ENCODE data around the gene BAIAP2.

BAIAP2 gene

GRCh38 chr17:81163051-81163695 is 128.2 kb downstream of the BAIAP2 start:
- Histone ChIP-seq H3K4me1 (ENCODE audit: control insufficient read depth, insufficient read depth, low read length) (no peaks in the 10 kb centered on the region), H3K9ac (ENCODE audit: low read depth, low read length) (no peak overlapping the region), H3K27ac (ENCODE audit: low read depth, low read length) (no peak overlapping the region), H3K36me3 (ENCODE audit: control insufficient read depth, insufficient read depth, low read length) (no peaks in the 10 kb centered on the region), H3K27me3 (ENCODE audit: control insufficient read depth, insufficient read depth, low read length) (peaks cover 8% of the 10 kb centered on the region), H3K4me3 (ENCODE audit: low read depth, low read length) (no peak overlapping the region), H3K9me3 (ENCODE audit: control insufficient read depth, insufficient read depth, low read length) (no peaks in the 10 kb centered on the region)

DNA sequence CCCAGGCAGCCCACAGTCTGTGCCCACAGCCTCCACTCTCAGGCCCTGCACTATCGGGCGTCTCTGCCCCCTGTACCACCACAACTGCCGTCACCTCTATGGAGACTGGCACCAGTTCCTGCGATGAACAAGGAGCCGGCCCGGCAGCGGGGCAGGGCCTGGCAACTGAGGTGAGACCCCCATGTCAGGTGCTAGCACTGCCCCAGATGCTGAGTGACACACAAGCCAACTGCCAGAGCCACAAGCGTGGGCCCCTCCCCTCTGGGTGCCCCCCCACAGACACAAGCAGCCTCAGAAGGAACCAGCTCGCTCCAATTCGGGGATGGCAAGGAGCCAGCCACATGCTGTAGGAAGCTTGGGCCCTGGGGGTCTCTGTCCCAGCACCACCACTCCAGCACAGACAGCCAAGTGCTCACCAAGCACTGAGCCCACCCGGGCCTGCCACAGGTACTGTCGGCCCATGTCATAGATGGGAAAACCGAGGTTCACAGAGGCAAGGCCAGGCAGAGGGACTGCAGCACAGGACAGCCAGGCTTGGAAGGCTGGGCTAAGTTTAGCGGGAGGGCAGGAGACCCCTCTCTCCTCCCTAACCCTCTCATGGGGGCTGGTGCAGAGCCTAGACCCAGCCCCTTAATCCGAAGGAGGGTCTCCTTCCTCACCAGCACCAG is 128.9 kb downstream of the BAIAP2 start:
- no peak overlapping the region for H3K9ac ChIP-seq (ENCODE audit: low read depth, low read length)
- no peak overlapping the region for H3K27ac ChIP-seq (ENCODE audit: low read depth, low read length)
- no peaks in the 10 kb centered on the region for H3K4me1 ChIP-seq (ENCODE audit: control insufficient read depth, insufficient read depth, low read length)
- peaks cover 8% of the 10 kb centered on the region for H3K27me3 ChIP-seq (ENCODE audit: control insufficient read depth, insufficient read depth, low read length)
- no peaks in the 10 kb centered on the region for H3K9me3 ChIP-seq (ENCODE audit: control insufficient read depth, insufficient read depth, low read length)
- H3K36me3 ChIP-seq (ENCODE audit: control insufficient read depth, insufficient read depth, low read length): no peaks in the 10 kb centered on the region
- H3K4me3 ChIP-seq (ENCODE audit: low read depth, low read length): no peak overlapping the region

- Histone ChIP-seq H3K9ac (ENCODE audit: low read depth, low read length) (no peak overlapping the region), H3K4me3 (ENCODE audit: low read depth, low read length) (no peak overlapping the region), H3K9me3 (ENCODE audit: control insufficient read depth, insufficient read depth, low read length) (no peaks in the 10 kb centered on the region), H3K27ac (ENCODE audit: low read depth, low read length) (no peak overlapping the region), H3K36me3 (ENCODE audit: control insufficient read depth, insufficient read depth, low read length) (no peaks in the 10 kb centered on the region), H3K27me3 (ENCODE audit: control insufficient read depth, insufficient read depth, low read length) (peaks cover 8% of the 10 kb centered on the region), H3K4me1 (ENCODE audit: control insufficient read depth, insufficient read depth, low read length) (no peaks in the 10 kb centered on the region)
Observed at GRCh38 chr17:81164371-81165245, 129.7 kb downstream of the BAIAP2 start.

DNA sequence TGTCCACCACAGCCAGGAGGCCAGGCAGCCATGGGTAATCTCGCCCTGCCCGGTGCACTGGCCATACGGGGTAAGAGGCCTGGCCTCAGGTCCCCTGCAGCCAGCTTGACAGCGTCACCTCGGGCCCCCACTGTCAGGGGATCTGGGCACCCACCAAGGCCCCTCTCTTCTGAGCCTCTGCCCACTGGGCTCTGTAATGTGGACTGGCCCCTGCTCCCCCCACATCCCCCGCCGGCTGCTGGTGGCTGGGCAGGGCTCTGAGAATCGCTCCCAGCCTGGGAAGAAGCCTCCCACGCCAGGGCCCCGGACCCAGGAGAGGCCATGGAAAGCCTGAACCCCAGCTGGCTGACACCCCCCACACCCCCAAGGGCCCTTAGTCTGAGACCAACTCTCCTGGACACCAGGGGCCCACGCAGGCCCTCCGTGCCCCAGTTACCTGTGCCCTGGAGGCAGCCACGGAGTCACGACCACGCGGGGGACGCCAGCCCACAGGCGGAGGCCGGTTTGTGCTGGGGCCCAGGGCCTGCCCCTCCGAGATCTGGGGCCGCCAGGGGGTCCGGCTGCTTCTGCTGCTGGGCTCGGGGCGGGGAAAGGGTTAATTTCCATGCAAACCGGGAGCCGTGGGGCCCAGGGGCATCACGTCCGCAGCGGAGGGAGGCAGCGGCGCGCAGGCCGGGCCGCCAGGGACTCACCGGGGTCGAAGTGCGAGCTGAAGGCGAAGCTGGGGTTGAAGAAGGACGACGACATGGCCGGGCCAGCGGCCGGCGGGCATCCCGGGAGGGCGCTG is 130.5 kb downstream of the BAIAP2 start, which contains the start of gene PVALEF:
Gene PVALEF (plus strand): TSS at position 262 of the 787 bp plus-strand sequence. CDS start 15,720 bp downstream, outside the sequence.
- no peaks in the 10 kb centered on the region for H3K36me3 ChIP-seq (ENCODE audit: control insufficient read depth, insufficient read depth, low read length)
- no peaks in the 10 kb centered on the region for H3K4me1 ChIP-seq (ENCODE audit: control insufficient read depth, insufficient read depth, low read length)
- H3K9ac ChIP-seq (ENCODE audit: low read depth, low read length): no peak within 1 kb of the TSS
- H3K27me3 ChIP-seq (ENCODE audit: control insufficient read depth, insufficient read depth, low read length): peaks cover 8% of the 10 kb centered on the region
- H3K9me3 ChIP-seq (ENCODE audit: control insufficient read depth, insufficient read depth, low read length): no peaks in the 10 kb centered on the region
- no peak within 1 kb of the TSS for H3K27ac ChIP-seq (ENCODE audit: low read depth, low read length)
- peak within 1 kb of the TSS; percentile 50; the same call in 1 of the 2 replicates for H3K4me3 ChIP-seq (ENCODE audit: low read depth, low read length)

DNA sequence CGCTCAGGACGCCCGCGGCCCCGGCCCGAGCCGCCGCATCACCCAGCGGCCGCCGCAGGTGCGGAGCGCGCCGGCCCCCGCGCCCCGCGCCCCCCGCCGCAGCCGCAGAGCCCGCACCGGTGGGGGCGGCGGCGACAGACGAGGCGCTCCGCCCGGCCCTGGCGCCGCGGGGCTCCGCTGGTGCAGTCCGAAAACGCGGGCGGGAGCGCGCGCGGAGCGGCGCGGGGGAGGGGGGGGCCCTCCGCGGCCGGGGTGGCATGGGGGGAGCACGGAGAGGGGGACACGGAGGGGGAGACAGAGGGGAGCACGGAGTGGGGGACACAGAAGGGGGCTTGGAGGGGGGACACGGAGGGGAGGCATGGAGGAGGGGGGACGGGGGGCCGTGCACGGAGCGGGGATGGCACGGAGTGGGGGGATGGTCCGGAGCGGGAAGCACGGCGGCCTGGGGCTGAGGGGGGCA is 131.1 kb downstream of the BAIAP2 start, which contains the start of gene AATK:
Gene AATK (minus strand): TSS at position 189 of the 460 bp plus-strand sequence. CDS start 229 bp downstream, outside the sequence.
- H3K9ac ChIP-seq (ENCODE audit: low read depth, low read length): no peak within 1 kb of the TSS
- H3K27me3 ChIP-seq (ENCODE audit: control insufficient read depth, insufficient read depth, low read length): peaks cover 8% of the 10 kb centered on the region
- H3K4me3 ChIP-seq (ENCODE audit: low read depth, low read length): peak within 1 kb of the TSS; percentile 50; the same call in 1 of the 2 replicates
- H3K9me3 ChIP-seq (ENCODE audit: control insufficient read depth, insufficient read depth, low read length): no peaks in the 10 kb centered on the region
- H3K27ac ChIP-seq (ENCODE audit: low read depth, low read length): no peak within 1 kb of the TSS
- no peaks in the 10 kb centered on the region for H3K36me3 ChIP-seq (ENCODE audit: control insufficient read depth, insufficient read depth, low read length)
- H3K4me1 ChIP-seq (ENCODE audit: control insufficient read depth, insufficient read depth, low read length): no peaks in the 10 kb centered on the region

Data from HUES48 (cell line).